Measurements from ENCODE around the gene NUDCD3. TPM values are rescaled to one million over a fixed set of nuclear protein-coding genes. Genes with fewer than 3 reads are reported as not detected.

Gene NUDCD3
- total and polyA plus RNA-seq, 2 of the 8 experiments (the other 6 are each of a cell fraction or from before 2014, with no cell fraction given) = 35.2 to 93.7 TPM

DNA sequence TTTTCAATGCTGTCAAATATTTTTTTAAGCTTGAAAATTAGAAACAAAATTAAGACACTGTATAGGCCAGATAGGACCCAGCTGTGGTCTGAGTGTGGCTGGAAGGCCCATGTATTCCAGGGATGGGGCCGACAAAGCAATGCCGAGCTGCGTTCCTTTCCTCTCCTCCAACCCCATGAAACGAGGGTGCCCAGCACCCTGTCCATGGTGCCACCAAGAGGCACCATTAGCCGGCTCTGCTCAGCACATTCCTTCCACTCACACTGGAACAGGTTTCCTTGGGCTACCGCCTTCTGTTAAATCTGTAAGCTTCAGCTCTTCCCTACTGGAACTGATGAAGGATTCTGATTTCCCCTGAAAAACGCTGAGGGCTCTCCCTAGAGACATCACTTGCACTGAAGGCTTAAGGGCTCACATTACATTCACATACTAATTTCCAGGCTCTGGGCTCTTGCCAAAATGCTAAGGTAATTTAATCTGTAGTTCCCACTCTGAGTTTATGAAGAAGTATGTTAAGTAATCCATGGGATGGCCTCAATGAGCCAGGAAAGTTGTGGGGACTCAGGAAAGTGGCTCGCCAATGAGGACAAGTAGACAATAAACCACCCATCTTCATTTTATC lies 91.4 kb downstream of the NUDCD3 start:
- H3K56ac ChIP-seq (replicated peaks; ENCODE audit: insufficient read length, low read depth, low read length) = no peak overlapping the region
- ChIA-PET POLR2A (ENCODE audit: partially characterized antibody) (interaction anchor here (1.7 kb wide), 1 partner anchor 9 kb away, joined by 5 read pairs; no protein-coding TSS in a partner anchor), CTCF (ENCODE audit: partially characterized antibody) (interaction anchor here (1.9 to 3.3 kb wide), 2 partner anchors 9 to 21 kb away, joined by 4 to 12 read pairs; no protein-coding TSS in a partner anchor)
- TF ChIP-seq CEBPB (IDR thresholded peaks at IDR 0.05; ENCODE audit: low read depth, low read length) = no peak
- no peak for TF ChIP-seq TBP (IDR thresholded peaks at IDR 0.05; ENCODE audit: low read depth, low read length)
- no peak for TF ChIP-seq TCF12 (IDR thresholded peaks at IDR 0.05; ENCODE audit: low read depth, low read length)
- no peak for TF ChIP-seq SIN3A (conservative IDR thresholded peaks at IDR 0.05 in 1 of 2, IDR thresholded peaks at IDR 0.05 in 1 of 2; ENCODE audit: low read depth in 1 of 2, low read length in 2 of 2)
- H2BK12ac ChIP-seq (ENCODE audit: low read depth, low read length) = no peak overlapping the region
- H4K91ac ChIP-seq (replicated peaks; ENCODE audit: insufficient read length, low read length) = no peak overlapping the region
- H2BK20ac ChIP-seq (ENCODE audit: low read length) = no peak overlapping the region
- H2BK5ac ChIP-seq (ENCODE audit: low read depth, low read length) = no peak overlapping the region
- H4K8ac ChIP-seq (ENCODE audit: extremely low read depth, insufficient read depth, low read length) = no peak overlapping the region
- H3K36me3 ChIP-seq (ENCODE audit: control insufficient read depth in 2 of 4, insufficient read depth in 4 of 4, low read length in 3 of 4) = peaks cover 0 to 5% (median 3%) of the 10 kb centered on the region in 4 experiments; a peak in 1 of 8 replicates
- no peak overlapping the region for H2BK120ac ChIP-seq (replicated peaks; ENCODE audit: low read depth, low read length)
- no peak overlapping the region for H3K14ac ChIP-seq (ENCODE audit: insufficient read length)
- peaks cover 0 to 13% of the 10 kb centered on the region in 2 experiments for H4K20me1 ChIP-seq (replicated peaks in 1 of 2; ENCODE audit: control insufficient read depth in 1 of 2, insufficient read depth in 2 of 2, low read length in 2 of 2)
- H2BK15ac ChIP-seq (ENCODE audit: low read length) = no peak overlapping the region
- no peaks in the 10 kb centered on the region; a peak in 2 of 7 replicates for H3K4me1 ChIP-seq (replicated peaks in 1 of 4; ENCODE audit: control insufficient read depth in 3 of 4, insufficient read depth in 4 of 4, low read length in 3 of 4)
- H3K9me3 ChIP-seq (ENCODE audit: insufficient read depth in 2 of 2, low read depth in 1 of 2, low read length in 1 of 2) = no peaks in the 10 kb centered on the region
- 94% methylated on average over 8 of the region's 8 CpGs; no CpG with 5 or more reads in 1 of the 2 experiments for WGBS, 2 experiments (ENCODE audit: extremely low coverage in 1 of 2, insufficient coverage in 1 of 2, insufficient read length in 1 of 2, insufficient replicate concordance in 2 of 2, low coverage in 1 of 2, low lambda C conversion rate in 2 of 2, missing lambda C conversion rate in 1 of 2)
- no peaks in the 10 kb centered on the region for H3K23me2 ChIP-seq (ENCODE audit: low read depth, low read length)
- H3K4me3 ChIP-seq (ENCODE audit: extremely low read depth in 1 of 4, insufficient read depth in 2 of 4, low read depth in 3 of 4, low read length in 4 of 4) = no peak overlapping the region
- H3K79me2 ChIP-seq (ENCODE audit: control insufficient read depth in 1 of 2, insufficient read depth in 2 of 2, low read length in 2 of 2) = no peaks in the 10 kb centered on the region
- no peak overlapping the region for H2AK5ac ChIP-seq (ENCODE audit: low read depth, low read length)
- no peaks in the 10 kb centered on the region for H3K27me3 ChIP-seq (replicated peaks in 1 of 4; ENCODE audit: control insufficient read depth in 3 of 4, extremely low read depth in 1 of 4, insufficient read depth in 3 of 4, low read length in 3 of 4)
- H3K18ac ChIP-seq (ENCODE audit: extremely low read depth, low read length) = no peak overlapping the region
- peaks cover 5% of the 10 kb centered on the region; the same call in 1 of the 2 replicates for H3K79me1 ChIP-seq (ENCODE audit: low read depth, low read length)
- H3K27ac ChIP-seq (ENCODE audit: low read depth, low read length) = no peak overlapping the region
- FAIRE-seq (no peak), DNase-seq (ENCODE audit: low read depth in 1 of 2, low spot score in 2 of 2) (no peak)
- H3K23ac ChIP-seq (ENCODE audit: insufficient read length) = no peak overlapping the region
- H4K5ac ChIP-seq (ENCODE audit: insufficient read length, low read depth, low read length) = no peak overlapping the region
- H3K4ac ChIP-seq (replicated peaks; ENCODE audit: insufficient read length, low read depth, low read length) = no peak overlapping the region
- H3K9ac ChIP-seq (replicated peaks in 1 of 4; ENCODE audit: extremely low read depth in 1 of 4, low read depth in 3 of 4, low read length in 3 of 4) = no peak overlapping the region; a peak in 1 of 7 replicates
- no peak overlapping the region for H2AFZ ChIP-seq (ENCODE audit: low read length)
- no peak overlapping the region for H3K4me2 ChIP-seq (ENCODE audit: insufficient read depth in 1 of 2, low read depth in 2 of 2, low read length in 2 of 2)

Measured in H1 (cell line).